Measurements from ENCODE around the gene TMEM61.
"Not testable (repeated sequence)": the region's sequence is repeated elsewhere in the genome, so short reads cannot be mapped to it uniquely, and the experiment has no call there.

The TMEM61 gene

DNA sequence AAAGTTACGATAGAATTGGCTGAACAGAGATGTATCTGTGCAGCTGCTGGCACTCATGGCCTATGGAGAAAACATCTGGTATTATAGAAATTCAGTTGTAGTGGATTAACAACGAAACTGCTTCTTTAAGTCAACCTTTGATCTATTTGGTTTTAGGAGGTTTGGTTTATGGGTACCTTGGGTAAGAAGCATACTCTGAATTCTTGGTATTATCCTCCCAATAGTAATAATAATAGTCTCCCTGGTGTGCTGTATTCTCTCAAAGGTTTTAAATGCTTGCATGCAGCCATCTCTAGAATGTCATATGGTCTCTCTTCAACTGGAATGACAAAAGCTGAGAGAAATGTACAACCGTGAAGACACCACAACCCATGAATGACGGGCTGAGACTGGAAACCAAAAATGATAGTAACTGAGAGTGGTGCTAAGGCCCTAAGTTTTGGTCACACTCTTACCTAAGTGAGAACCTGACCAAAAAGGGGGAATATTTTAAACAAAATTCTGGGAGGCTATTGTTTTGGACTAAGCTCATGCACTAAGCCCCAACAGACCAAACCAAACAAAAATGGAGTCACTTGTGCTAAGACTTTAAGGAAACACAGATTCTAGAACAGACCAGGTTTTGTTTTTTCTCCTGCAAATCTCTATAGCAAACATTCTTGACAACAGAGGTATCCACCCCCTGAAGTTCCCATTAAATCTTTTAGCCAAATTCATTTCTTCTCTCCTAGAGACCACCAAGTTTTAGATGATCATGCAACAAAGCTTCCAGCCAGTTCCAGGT, 17.6 kb upstream of the TMEM61 start:
- no peak for DNase-seq

DNA sequence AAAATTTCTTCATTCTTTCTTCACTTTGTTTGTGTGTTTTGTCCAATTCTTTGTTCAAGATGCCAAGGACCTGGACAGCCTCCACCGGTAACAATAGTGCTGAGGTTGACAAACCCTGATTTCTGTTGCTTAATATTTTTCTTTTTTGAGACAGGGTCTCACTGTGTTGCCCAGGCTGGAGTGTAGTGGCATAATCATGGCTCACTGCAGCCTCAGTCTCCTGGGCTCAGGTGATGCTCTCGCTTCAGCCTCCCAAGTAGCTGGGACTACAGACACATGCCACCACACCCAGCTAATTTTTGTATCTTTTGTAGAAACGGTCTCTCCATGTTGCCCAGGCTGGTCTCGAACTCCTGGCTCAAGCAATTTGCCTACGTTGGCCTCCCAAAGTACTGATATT, 16.6 kb upstream of the TMEM61 start:
- not testable (repeated sequence) for DNase-seq

DNA sequence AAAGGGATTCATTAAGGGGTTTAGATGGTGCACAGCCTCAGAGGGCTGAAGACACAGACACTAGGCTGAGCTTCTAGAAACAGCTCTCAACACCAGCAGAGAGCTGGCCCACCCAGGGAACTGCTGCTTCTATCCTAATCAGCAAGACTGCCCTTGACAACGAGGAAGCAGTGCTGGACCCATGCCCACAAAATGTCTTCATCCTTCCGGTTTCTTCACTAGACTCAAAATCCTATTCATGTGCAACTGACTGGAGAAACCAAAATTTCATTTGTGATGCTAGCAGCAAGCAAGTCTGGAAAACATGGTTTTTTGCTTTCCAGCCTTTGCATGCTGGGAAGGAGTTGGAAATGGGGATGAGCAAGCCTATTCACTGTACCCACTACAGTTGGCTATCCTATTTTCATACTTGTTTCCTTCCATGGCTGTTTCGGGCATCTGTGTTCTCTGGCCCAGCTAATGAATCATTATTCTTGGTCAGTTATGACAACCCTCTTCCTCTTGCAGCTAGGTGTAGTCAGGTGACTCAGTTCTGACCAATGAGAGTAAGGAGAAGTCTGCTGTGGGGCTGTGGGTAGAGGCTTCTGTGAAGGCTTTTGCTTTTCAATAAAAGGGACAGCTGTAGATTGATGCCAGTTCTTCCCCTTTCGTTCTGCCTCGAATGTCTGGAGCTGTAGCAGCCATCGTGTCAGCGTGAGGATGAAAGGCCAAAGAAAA, 14.6 kb upstream of the TMEM61 start:
- peak; percentile 50 for DNase-seq

DNA sequence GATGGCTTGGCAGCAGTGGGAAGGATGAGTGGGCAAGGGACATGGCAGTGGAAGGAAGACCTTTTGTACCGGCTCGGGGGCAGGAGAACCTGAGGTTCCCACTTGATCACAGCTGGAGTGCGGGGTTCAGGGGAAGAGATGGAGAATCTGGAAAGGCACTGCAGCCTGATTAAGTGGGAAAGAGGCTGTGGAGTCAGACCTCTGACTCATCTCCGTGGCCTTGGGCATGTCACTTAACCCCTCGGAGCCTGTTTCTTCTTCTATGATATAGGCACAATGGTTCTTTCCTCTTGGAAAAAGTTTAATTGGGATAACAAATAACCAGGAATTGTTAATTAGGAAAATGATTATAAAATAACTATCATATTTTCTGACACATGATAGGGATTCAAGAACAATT, 13.1 kb upstream of the TMEM61 start:
- DNase-seq, result peak; percentile 45

DNA sequence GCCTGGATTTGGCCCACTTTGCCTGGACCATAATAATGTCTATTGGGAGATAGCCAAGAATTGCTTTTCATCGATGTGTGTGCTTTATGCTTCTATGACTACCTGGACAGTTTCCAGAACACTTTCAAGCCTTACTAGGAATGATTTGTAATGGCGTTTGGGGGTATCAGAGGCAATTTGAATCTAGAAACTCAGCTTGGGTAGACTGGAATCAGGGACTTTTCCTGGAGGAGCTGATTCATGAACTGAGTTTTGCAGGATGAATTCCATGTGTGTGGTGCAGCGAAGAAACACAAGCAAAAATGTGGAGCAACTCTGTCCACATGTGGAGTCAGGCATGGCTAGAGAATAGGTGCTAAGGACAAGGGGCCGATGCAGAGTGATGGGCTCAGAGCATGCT, 11.9 kb upstream of the TMEM61 start:
- no peak for DNase-seq

DNA sequence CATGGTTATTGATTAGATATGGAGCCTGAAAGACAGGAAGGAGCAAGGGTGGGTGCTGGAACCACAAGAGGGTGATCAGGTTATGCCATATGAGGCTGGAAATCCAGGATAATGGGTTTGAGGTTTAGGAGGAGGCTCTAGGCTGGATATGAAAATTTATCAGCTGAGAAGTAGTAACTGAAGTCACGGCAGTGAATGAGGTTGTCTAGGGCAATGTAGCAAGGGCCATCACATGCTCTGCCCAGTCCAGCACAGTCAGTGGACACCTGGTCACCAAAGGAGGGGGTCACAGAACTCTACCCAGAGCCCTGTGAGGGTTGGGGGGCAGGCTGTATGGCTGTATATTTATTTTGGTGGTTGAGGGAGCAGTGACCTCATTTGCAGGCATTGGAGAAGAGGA, 10.5 kb upstream of the TMEM61 start:
- no peak for DNase-seq

DNA sequence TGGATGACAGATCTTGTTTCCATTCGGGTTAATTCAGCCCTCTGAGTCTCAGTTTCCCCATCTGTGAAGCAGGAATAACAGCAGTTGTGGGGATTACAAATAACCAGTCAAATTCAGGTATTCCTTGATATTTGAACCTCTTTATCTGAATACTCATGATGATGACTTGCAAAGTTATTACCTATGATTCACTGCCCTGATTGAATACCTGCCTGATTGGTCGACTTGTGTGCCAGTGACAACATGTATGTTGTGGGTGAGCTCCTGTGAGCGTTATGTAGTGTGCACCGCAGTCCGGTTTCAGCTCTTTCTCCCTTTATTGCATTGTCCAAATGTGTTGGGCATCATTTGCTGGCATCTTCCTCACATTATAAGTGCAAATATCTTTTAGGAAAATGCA, 9.5 kb upstream of the TMEM61 start:
- DNase-seq, result no peak

DNA sequence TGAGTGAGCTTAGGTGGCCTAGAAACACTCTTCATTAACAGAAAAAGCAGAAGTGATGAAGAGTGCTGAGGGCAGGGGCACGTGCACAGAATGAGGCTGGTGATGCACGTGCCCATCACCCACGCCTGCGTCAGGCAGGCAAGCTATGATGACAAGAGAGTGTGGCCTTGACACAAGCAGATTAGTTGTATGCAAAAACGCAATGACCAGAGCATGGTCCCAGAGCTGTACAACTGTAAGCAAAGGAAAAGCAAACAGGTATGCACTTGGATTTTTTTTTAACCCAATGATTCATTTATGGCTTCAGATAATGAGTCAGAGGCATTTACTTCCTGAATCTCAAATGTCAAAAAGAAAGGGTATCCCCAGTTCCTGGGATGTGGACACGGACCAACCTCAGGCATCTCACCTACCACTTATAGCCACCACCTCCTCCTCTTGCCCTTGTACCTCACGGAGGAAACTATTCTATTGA, 9.1 kb upstream of the TMEM61 start:
- peak; percentile 45 for DNase-seq

DNA sequence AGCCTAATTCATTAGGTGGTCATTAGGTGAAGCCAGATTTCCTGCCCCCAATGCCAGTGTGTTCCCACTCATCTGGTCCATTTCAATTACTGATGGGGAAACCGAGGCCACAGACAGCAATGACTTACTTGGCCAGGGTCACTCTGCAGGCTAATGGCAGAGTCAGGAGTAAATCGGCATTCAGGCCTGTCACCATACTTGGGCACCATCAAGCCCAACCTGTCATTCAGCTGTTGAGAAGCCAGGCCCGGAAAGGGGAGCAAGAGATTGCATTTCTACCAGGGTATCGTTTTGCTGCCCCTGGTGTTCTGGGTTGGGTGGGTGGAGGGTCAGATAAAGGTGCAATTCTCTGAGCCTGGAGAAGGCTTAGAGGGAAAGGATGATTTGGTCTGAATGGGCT, 8.0 kb upstream of the TMEM61 start:
- DNase-seq, result no peak

DNA sequence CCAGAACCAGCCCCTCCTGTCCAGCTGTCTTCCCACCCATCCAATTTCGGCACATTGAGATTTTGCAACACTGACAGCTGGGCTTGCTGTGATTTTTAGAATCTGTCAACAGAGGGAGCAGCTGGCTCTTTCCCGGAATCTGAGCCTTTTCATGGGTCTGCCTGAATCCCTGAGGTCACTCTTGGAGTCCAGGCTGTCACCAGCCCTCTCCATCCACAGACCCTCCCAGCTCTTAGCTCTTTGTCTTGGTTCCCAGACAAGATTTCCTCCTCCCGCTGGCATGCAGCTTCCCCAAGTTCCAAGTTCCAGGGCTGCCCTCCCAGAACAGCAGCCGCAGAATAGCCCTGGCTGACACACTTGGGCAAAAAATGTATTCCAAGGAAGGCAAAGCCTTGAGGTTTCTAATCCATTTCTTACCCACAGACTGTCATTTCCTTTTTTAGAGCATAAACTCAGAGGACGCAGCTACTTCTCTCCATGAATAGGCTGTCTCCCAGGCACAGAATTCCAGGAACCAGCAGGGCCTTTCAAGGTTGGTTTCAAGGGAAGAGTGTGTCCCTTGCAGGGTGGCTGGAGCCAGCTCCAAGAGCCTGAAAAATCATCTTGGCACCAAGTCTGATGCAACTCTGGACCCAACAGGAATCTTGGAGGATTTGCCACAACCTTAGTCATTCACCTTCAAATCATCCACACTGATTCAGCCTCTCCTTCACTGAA, 7.1 kb upstream of the TMEM61 start:
- DNase-seq, result peak; percentile 41

DNA sequence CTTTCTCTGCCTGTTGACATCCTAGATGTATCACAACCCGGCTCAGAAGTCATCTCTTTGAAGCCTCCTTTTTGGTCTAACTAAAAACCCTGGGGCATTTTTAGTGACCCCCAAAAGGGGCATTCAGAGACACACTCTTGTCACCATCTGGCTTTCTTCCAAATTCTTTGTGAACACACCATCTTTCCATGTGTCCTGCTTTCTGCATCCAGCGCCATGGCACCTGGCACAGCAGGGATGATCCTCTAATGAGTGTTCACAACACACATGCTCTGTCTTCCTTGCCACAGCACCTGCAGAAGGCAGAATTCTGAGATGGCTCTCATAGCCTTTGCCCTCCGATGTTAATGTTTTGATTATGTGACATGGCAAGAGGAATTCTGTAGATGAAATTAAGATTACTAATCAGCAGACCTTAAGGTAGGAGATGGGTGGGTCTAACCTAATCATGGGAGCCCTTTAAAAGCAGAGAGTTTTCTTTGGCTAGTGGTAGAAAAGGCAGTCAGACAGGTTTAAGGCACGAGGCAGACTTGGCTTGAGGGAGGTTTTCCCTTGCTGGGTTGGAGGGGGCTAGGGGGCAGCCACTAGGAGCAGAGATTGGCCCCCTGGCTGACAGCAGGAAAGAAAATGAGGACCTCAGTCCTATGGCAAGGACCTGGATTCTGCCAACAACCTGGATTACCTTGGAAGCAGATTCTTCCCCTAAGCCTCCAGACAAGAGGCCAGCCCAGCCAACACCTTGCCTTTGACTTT, 4.9 kb upstream of the TMEM61 start:
- no peak for DNase-seq

DNA sequence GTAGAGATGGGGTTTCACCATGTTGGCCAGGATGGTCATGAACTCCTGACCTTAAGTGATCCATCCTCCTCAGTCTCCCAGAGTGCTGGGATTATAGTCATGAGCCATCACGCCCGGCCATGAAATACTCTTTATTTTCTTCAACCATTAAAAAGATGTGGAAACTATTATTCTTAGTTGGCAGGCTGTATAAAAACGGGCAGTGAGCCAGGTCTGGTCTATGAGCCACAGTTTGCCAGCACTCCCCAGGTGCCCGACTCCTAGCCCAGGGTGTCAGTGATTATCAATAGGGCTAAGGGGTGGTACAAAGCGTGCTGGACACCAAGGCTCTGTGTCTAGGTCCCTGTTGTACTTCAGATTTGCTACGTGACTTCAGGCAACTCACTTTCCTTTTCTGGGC, 3.7 kb upstream of the TMEM61 start:
- DNase-seq, result no peak

DNA sequence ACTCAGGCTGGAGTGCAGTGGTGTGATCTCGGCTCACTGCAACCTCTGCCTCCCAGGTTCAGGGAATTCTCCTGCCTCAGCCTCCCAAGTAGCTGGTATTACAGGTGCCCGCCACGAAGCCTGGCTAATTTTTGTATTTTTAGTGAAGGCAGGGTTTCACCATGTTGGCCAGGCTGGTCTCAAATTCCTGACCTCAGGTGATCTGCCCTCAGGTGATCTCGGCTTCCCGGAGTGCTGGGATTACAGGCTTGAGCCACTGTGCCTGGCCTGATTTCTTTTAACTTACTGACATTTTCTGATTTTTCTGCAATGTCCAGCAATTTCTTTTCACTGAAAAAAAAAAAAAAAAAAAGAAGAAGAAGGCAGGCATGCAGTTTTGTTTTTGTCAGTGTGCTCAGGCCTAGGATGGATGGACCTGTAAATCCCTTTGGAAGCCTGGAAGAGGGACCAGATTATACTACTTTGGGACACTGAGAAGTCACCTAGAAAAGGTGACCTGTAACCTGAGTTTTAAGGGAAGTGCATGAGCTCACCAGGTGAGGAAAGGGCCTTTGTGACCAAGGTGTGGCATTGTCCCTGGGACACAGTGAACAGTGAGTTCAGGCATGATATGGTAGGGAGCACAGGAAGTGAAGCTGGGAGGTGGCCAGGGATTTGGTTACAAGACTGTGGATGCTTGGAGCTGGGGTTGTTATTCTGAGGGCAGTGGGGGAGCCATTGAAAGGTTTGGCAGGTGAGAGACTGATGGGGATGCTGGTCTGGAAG, 2.7 kb upstream of the TMEM61 start:
- no peak for DNase-seq

DNA sequence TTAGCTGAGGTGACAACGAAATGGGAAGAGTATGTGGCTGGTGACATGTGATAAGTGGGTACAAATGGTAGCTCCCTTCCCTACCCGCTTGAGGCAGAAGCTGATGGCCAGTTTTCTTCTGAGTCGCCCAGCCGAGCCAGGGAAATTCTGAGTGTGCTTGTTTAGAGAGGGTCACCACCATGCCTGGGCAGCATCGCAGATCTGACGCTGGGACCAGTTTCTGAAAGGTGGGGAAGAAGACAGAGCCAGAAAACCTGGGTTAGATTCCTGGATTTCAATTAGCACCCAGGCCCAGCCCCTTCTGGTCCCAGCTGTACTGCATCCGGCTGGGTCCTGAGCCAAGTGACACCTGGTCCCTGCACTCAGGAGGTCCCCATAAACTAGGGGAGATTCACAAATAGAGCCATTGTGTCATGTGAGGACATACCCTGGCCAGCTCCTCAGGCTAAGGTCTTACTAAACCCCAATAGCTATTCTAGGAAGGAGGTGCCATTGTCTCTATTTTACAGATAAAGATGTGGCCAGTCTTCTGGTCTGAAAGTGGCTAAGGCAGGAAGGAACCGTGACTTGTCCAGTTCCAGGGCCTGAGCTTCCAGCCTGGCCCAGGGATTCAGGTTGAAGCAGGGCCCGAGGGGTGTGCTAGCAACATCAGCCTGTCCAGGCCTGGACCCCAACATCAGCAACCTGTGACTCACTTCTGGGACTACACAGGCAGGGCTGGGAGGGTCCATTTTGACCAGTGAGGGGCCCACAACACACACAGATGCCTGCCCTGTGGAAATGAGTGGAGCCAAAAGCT, 1.7 kb upstream of the TMEM61 start:
- DNase-seq, result no peak

DNA sequence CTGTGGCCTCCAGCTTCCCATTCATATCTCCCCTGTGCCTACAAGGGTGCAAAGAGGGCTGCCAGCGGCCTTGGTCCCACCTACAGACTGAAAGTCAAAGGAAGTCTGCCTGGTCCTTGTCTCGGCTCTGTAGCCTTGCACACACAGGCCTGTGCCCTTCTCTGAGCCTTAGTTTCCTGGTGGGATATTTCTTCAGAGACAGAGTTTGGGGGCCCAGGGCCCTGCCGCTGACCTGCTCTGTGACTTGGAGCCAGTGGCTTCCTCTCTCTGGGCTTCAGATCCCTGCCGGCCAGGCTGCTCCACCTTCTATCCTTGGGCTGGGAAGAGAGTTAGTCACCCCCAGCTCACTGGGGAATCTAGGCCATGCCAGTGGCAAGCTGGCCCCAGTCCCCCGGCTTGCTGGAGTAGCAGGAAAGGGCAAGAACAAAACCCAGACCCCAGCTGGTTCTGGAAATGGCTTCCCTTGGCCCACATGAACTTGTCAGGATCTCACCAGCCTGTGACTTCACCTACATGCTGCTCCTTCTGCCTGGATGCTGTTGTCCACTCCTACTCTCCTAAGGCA, 1.0 kb upstream of the TMEM61 start:
- DNase-seq, result no peak

DNA sequence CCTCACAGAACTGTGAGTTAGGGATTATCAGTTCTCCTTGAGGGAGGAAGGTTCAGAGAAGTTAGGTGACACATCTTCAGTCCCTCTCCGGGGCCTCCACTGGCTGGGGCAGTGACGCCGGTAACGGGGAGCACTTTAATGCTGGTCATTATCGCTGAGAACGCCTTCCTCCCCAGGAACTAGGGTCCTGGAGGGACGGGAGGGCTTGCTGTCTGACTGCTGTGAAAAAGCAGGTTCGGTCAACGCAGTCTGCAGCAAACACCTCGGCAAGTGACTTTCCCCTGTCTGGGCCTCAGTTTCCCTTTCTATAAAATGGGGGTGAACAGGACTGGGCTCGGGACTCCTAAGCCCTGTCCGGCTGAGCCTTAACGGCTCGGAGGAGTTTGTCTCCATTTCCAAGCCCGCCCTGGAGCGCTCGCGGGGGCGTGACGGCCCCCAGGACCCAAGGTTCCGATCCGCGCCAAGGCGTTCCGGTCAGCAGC, 341 bp upstream of the TMEM61 start:
- DNase-seq, result no peak

DNA sequence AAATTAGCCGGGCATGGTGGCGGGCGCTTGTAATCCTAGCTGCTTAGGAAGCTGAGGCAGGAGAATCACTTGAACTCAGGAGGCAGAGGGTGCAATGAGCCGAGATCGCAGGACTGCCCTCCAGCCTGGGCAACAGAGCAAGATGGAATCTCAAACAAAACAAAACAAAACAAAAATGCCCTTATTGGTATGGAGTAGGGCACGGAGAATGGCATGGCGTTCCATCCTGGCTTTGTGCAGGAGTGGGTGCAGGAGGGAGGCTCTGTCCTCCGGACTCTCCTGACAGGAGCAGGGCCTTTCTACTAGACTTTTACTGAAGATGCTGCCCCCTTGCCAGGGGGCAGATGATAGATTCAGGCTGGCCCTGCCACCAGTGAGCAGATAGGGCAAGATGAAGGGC, 1.0 kb downstream of the TMEM61 start:
- no peak for DNase-seq

DNA sequence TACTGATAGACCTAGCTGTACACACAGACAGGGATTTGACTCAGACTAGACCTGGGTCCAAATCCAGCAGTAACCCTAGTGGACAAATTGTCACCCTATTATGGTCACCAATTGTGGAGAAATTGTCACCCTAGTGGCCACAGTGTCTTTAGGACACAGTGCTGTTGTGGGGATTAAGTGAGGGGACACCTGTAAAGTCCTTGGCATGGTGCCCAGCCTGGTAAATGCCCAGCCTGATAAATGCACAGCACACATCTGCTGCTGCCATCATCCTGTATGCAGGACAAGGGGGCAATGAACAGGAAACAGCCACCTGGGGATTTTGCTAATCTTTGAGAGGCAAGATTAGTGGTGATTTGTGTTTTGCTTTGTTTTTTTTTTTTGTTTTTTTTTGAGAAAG, 2.3 kb downstream of the TMEM61 start:
- DNase-seq, result no peak

DNA sequence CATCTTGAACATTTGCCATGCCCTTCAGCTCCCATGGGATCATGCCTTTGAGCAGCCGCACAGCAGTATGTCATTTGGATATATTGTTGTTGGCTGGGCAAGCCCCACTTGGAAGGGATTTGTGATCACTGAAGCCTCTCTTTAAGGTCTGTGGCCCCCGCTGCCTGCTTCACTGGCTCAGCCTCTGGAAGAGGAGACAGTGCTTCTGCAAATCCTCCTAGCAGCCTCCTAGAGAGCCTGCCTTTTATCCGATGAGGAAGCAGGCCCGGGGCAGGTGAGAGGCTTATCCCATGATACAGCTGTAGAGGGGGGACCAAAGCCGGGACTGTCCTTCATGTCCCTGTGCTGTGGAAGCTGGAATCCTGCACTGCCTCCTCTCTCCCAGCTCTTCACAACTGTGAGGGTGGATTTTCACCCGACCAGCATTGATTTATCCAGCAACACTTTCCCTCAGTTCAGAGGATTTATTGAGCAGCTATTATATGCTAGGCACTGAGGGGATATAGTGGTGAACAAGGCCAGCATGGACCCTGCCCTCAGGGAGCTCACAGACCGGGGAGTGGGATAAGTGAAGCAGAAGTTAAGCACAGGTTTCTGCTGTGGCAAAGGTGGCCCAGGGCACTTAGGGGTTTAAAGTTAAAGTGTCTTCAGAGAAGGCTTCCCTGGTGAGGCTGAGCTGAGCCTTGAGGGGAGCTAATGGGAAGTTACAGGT, 3.9 kb downstream of the TMEM61 start:
- DNase-seq, result no peak

DNA sequence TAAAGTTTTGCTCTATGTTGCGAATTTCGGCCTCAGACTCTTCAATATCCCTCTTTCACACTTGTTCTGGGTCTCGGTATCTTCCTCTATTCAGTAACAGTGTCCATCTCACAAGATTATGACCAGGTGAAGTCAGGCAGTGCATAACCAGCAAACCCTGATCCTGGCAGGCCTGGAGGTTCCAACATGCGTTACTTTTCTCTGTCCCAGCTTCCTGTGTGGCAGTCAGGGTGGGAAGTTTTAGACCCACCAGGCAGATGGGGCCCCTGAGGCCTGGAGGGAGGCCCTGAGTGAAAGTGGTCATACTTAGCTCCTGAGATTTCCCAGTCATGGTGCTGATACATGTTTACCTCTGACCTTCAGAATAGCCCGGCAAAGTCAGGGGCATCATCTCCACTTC, 5.1 kb downstream of the TMEM61 start:
- DNase-seq, result no peak
